Left ventricle myocardium superior (tissue), 1 donor: Measurements from ENCODE around the gene CSNK2A2. TPM values are rescaled to one million over a fixed set of nuclear protein-coding genes. Genes with fewer than 3 reads are reported as not detected.
A peak's percentile ranks its signal among the peaks of the same experiment; 100 is the strongest.

Source experiments
- ATAC-seq: fragments of 200-7000 bp; cut with Tn5 transposase; one replicate; pipeline ENCODE4 v1.9.1; 2020; ENCODE audit warnings: mild to moderate bottlenecking, moderate library complexity
- DNase-seq: peaks from one replicate; pipeline ENCODE4 v3.0.0-alpha.2; 2020
- intact Hi-C: fragments of 100-400 bp; cut with micrococcal nuclease; formaldehyde crosslinking; loops from one replicate; pipeline ENCODE4 v1.11.0; 2022
- total RNA-seq: library from RNA; stranded (reverse); fragmentation: NEBNext Ultra II Directional; extraction: Animal tissue kit (Norgen Biotek cat#: 25700); gene quantifications from one replicate; pipeline ENCODE4 v1.2.1, GENCODE V29; 2021
- donor health status: DM: no; HTN: yes; CAD: no; lungs with severe emphysema.

Gene CSNK2A2
- total RNA-seq, 1 donor from 2014 or later = 35.5 TPM

GRCh38 chr16:58155839-58156238 is 42.1 kb downstream of the CSNK2A2 start:
- intact Hi-C loops = no loop called here
- ATAC-seq (no peak), DNase-seq (no peak)

- ATAC-seq (no peak), DNase-seq (no peak)
- intact Hi-C loops = no loop called here
Measured at GRCh38 chr16:58154345-58154744, 43.6 kb downstream of the CSNK2A2 start.

DNA sequence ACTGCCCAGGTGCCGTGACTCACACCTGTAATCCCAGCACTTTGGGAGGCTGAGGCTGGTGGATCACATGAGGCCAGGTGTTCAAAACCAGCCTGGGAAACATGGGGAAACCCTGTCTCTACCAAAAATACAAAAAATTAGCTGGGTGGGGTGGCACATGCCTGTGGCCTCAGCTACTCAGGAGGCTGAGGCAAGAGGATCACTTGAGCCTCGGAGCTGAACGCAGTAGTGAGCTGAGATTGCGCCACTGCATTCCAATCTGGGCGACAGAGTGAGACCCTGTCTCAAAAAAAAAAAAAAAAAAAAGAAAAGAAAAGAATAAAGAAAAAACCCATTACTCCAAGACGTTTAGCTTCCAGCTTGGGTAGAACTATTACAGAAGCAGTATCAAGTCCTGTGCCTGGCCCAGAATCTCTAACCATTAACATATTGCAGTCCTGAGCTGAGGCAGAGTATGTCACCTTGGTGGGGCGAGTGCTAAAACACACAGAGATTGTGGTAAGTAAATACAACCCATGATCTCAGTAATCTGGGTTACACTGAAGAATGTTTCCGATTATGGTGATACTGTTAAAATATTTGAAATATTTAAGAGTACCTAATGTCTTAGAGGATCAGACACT is 45.5 kb downstream of the CSNK2A2 start:
- intact Hi-C loops = no loop called here
- ATAC-seq (no peak), DNase-seq (no peak)

DNA sequence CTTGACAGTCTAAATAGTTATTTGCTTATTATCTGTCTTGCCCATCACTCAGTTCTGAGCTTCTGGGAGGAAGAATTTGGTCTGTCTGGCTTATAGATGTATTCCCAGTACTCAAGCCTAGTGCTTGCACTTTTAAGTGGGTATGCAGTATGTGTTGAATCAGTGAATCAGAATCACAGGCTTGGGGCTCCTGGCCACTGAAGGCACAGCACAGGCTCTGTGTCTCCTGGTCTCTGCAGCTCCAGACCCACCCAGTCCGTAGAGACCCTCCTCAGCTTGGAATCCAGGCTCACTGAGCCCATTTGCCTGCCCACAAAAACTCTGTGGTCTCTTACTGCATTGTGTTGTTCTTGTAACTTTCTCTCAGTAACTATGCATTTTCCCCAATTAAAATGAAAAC is 49.4 kb downstream of the CSNK2A2 start:
- ATAC-seq (no peak), DNase-seq (no peak)
- intact Hi-C loops = no loop called here

DNA sequence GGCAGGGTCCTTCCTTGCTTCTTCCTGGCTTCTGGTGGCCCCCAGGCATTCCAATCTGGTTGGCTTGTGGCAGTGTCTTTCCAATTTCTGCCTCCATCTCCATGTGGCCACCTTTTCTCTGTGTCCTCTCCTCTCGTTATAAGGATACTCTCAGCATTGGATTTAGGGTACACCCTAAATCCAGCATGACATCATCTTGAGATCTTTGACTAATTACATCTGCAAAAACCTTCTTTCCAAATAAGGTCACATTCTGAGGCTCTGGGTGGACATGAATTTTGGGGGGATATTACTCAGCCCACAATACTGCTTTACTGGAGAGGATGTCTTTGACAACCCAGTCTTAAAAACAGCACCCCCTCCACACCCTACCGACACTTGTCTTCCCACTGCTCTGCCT is 49.8 kb downstream of the CSNK2A2 start:
- intact Hi-C loops = no loop called here
- ATAC-seq (no peak), DNase-seq (no peak)

DNA sequence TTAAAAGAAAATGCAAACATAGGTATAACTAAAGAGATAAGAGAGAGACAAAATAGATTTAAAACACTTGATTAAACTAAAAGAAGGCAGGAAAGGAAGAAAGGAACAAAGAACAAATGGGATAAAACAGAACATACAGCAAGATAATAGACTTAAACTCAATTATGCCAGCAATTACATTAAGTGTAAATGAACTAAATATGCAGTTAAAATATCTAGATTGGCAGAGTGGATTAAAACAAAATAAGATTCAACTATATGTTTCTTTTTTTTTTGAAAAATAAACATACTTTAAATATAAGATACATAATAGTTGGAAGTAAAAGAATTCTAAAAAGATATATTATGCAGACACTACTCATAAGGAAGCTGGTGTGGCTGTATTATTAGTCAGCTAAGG is 59.1 kb downstream of the CSNK2A2 start:
- intact Hi-C loops = no loop called here
- DNase-seq (no peak), ATAC-seq (no peak)

- DNase-seq (no peak), ATAC-seq (no peak)
- intact Hi-C loops = no loop called here
Measured at GRCh38 chr16:58137581-58137980, 60.3 kb downstream of the CSNK2A2 start.

GRCh38 chr16:58129097-58129936 is 68.6 kb downstream of the CSNK2A2 start, which contains the start of gene CFAP20:
TSS of gene CFAP20 (minus strand) at chr16:58129381. CDS start at chr16:58129115, 266 bp downstream.
- DNase-seq = peak; percentile 98
- intact Hi-C loops = no loop called here
- peak; percentile 95 for ATAC-seq

- ATAC-seq (peak; percentile 6), DNase-seq (peak; percentile 41)
- intact Hi-C loops = no loop called here
Measured at GRCh38 chr16:58128711-58129096, 69.2 kb downstream of the CSNK2A2 start.

DNA sequence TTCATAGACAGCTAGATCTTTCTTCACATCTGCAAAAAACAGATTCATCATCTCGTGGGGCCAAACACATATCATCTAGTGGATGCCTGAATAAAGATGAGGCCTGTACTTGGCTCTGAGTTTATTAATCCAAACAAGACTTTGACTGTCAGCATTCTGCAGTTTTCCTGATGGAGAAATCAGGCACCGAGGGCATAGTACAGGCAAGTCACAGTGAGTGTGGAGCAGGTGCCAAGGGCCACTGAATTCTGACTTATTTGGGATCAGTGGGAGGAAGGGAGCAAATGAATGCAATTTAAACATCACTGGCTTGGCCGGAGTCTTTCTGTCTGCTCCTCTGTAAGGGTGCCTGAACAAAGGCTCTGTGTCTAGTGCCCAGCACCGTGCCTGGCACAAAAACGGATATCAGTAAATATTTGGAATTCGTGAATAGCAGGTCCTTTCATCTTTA is 69.7 kb downstream of the CSNK2A2 start:
- intact Hi-C loops = no loop called here
- ATAC-seq = no peak
- no peak for DNase-seq

DNA sequence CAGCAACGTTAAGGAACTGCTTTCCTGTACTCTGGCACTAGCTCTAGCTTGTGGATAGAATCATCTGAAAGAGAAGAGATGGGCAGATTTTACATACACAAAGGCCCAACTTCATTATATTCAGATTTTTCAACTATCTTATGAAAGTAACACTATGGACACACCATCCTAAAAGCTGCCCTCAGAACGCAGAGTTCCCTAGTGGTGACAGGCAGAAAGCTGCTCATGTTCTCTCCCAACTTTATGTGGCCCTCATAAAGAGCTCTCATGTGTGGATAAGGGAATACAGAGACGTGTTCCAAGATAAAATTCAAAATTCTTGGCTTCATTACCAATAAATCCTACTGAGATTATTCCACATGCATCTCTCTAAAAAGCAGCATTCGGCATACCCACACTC is 70.3 kb downstream of the CSNK2A2 start:
- intact Hi-C loops = no loop called here
- ATAC-seq = no peak

GRCh38 chr16:58127033-58127556 is 70.8 kb downstream of the CSNK2A2 start:
- no peak for DNase-seq
- intact Hi-C loops = no loop called here
- no peak for ATAC-seq

More for the DNA sequence above, 70.3 kb downstream of the CSNK2A2 start:
- no peak for DNase-seq

GRCh38 chr16:58126451-58126961 is 71.4 kb downstream of the CSNK2A2 start:
- intact Hi-C loops = no loop called here
- ATAC-seq (no peak), DNase-seq (no peak)

- DNase-seq = no peak
- ATAC-seq = no peak
- intact Hi-C loops = no loop called here
Measured at GRCh38 chr16:58125781-58126335, 72.0 kb downstream of the CSNK2A2 start.

DNA sequence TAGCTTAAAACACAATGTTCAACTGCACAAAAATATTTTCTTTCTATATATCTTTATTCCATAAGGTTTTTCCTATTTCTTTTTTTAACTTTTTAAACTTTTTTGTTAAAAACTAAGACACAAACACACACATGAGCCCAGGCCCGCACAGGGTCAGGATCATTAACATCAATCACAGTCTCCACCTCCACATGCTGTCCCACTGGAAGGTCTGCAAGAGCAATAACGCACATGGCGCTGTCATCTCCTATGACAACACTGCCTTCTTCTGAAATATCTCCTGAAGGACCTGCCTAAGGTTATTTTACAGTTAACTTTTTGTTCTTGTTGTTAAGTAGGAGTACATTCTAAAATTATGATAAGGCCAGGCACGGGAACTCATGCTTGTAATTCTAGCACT is 72.9 kb downstream of the CSNK2A2 start:
- DNase-seq (no peak), ATAC-seq (no peak)
- intact Hi-C loops = no loop called here

GRCh38 chr16:58124601-58124915 is 73.3 kb downstream of the CSNK2A2 start:
- ATAC-seq (peak; percentile 2), DNase-seq (no peak)
- intact Hi-C loops = no loop called here

DNA sequence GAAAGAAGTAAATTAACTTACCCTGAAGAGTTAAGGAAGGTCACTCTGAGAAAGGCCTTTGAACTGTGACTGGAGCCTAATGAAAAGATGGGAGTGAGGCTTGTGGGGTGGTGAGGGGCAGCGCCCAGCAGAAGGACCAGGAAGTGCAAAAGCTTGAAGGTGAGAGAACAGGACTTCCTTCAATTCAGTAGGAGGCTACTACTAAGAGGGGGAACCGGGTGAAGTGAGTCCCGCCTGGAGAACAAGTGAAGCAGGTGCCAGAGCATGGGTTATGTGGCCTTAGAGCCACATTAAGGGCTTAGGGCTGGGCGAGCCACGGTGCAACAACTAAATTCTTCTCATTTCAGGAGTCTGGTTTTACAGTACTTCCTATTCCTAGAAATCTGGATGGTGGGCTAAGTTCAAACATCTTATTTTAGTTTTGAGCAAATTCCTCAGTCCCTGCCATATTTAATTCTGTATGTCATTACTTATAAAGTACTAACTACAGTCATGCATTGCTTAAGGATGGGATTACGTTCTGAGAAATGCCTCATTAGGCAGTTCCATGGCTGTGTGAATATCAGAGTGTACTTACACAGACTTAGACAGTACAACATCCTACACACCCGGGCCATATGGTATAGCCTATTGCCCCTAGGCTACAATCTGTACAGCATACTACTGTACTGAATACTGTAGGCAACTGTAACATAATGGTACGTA is 73.9 kb downstream of the CSNK2A2 start:
- no peak for ATAC-seq
- intact Hi-C loops = no loop called here

DNA sequence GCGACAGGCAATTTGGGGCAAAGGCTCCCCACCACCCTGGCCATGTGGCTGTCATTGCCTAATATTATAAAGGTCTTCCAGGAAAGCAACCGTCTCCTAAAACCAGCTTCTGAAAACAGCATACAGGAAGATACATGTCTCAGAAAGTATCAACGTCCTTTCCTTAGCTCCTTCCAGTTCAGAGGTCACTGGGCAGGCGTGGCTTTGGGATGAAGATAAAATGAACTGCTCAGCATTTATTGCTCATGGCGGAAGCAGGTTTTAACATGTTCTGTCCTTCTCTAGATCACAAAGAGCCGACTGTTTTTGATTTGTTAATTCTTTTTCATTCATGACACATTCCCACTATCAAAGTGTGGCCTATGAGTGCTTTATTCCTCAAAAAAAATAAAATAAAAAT is 76.8 kb downstream of the CSNK2A2 start:
- no peak for ATAC-seq
- DNase-seq = no peak
- intact Hi-C loops = loop anchor here (2.0 kb wide), 1 partner anchor 94 kb away; no protein-coding TSS in a partner anchor

More for the DNA sequence above, 73.9 kb downstream of the CSNK2A2 start:
- DNase-seq = no peak

GRCh38 chr16:58120234-58120633 is 77.7 kb downstream of the CSNK2A2 start:
- DNase-seq = no peak
- ATAC-seq = no peak
- intact Hi-C loops = loop anchor here (2.0 kb wide), 1 partner anchor 93 kb away; no protein-coding TSS in a partner anchor
